GM12878 (cell line): Measurements from ENCODE around the gene CNDP1. TPM values are rescaled to one million over a fixed set of nuclear protein-coding genes. Genes with fewer than 3 reads are reported as not detected.

Source experiments
- ATAC-seq: fragments of 200-7000 bp; cut with Tn5 transposase; 3 replicates; pipeline ENCODE4 v1.9.1; 2020; ENCODE audit warnings: mild to moderate bottlenecking, moderate library complexity
- BruUV-seq: library from RNA; stranded (reverse); fragments of 400-500 nt; replicated peaks from 2 replicates; lab custom pipeline; 2021; lab: Mats Ljungman, UMichigan
- CTCF ChIA-PET: fragments of 300-600 bp; sonication (Branson Sonifier 250); formaldehyde crosslinking; extraction: SDS; loops from one replicate; lab custom pipeline; 2021; ENCODE audit warnings: inconsistent platforms; lab: Yijun Ruan, JAX
- POLR2A ChIA-PET: fragments of 350-600 bp; formaldehyde crosslinking; extraction: SDS; loops from one replicate; lab custom pipeline; 2021; ENCODE audit warnings: inconsistent platforms; lab: Charles Lee
- RAD21 ChIA-PET: fragments of 300-600 bp; sonication (Branson Sonifier 250); formaldehyde crosslinking; loops from one replicate; lab custom pipeline; 2023; ENCODE audit warnings: antibody characterized with exemption; ENCODE audit not compliant: unreplicated experiment; lab: Charles Lee
- SMC1A ChIA-PET: fragments of 300-600 bp; sonication (Branson Sonifier 250); formaldehyde crosslinking; loops from one replicate; lab custom pipeline; 2023; ENCODE audit not compliant: unreplicated experiment, uncharacterized antibody; lab: Charles Lee
- DNase-seq: peaks from one replicate; pipeline ENCODE4 v3.0.0-alpha.2; 2011; ENCODE audit warnings: low read depth, low spot score
- FAIRE-seq: peaks from 3 replicates; lab custom pipeline; 2011; peaks lifted over from hg19 to GRCh38; lab: Jason Lieb, UNC
- H2AFZ ChIP-seq: 2 replicates; pipeline ENCODE4 v1.6.0; 2011; ENCODE audit warnings: low read depth, low read length, control low read depth; ENCODE audit not compliant: control insufficient read depth
- H3K27ac ChIP-seq: 2 replicates; pipeline ENCODE4 v1.5.1; 2011; ENCODE audit warnings: control low read depth; ENCODE audit not compliant: control insufficient read depth, insufficient read depth
- H3K27me3 ChIP-seq, 2 experiments: replicated peaks in 1 of 2; 2 replicates each; pipeline versions ENCODE4 v1.6.0 to v1.6.1; 2011; ENCODE audit warnings: low read length in 1 of 2; ENCODE audit not compliant: control insufficient read depth in 2 of 2, insufficient read depth in 2 of 2
- H3K36me3 ChIP-seq, 2 experiments: 2 replicates each; pipeline ENCODE4 v1.5.1; 2011; ENCODE audit warnings: low read length in 1 of 2; ENCODE audit not compliant: control insufficient read depth in 2 of 2, insufficient read depth in 2 of 2
- H3K4me1 ChIP-seq: 2 replicates; pipeline ENCODE4 v1.6.1; 2011; ENCODE audit warnings: mild to moderate bottlenecking, low read length, moderate library complexity, mixed read lengths; ENCODE audit not compliant: control insufficient read depth, insufficient read depth
- H3K4me2 ChIP-seq: 2 replicates; pipeline ENCODE4 v1.6.0; 2011; ENCODE audit warnings: control low read depth; ENCODE audit not compliant: control insufficient read depth, insufficient read depth
- H3K4me3 ChIP-seq: fragments of 200-600 bp; sonication (generic); 2 replicates; pipeline ENCODE4 v1.5.1; 2016
- H3K79me2 ChIP-seq: 2 replicates; pipeline ENCODE4 v1.6.0; 2011; ENCODE audit warnings: low read length; ENCODE audit not compliant: control insufficient read depth, insufficient read depth
- H3K9ac ChIP-seq: 2 replicates; pipeline ENCODE4 v1.8.0; 2011; ENCODE audit warnings: low read length, control low read depth, mixed read lengths; ENCODE audit not compliant: control insufficient read depth, insufficient read depth
- H3K9me3 ChIP-seq: replicated peaks from 3 replicates; pipeline ENCODE4 v1.5.1; 2011; ENCODE audit warnings: mild to moderate bottlenecking, low read length; ENCODE audit not compliant: control insufficient read depth, insufficient read depth
- H4K20me1 ChIP-seq: 2 replicates; pipeline ENCODE4 v1.6.0; 2011; ENCODE audit not compliant: control insufficient read depth, insufficient read depth
- HCFC1 ChIP-seq: fragments of 150-350 bp; IDR thresholded peaks from 2 replicates; pipeline ENCODE4 v1.6.1; 2014; ENCODE audit warnings: low read length
- NR2F1 ChIP-seq: fragments of 450-650 bp; conservative IDR thresholded peaks from 2 replicates; pipeline ENCODE4 v1.6.1; 2017; ENCODE audit warnings: mild to moderate bottlenecking
- POLR2A ChIP-seq: IDR thresholded peaks from 2 replicates; pipeline ENCODE4 v1.6.1; 2011; ENCODE audit warnings: low read depth, mild to moderate bottlenecking, low read length
- WGBS: methylation state at CpG from one replicate; pipeline ENCODE4 v1.1.6; 2016; ENCODE audit warnings: low lambda C conversion rate; ENCODE audit not compliant: insufficient replicate concordance, insufficient coverage; ENCODE audit errors: missing lambda C conversion rate; 5-methylcytosine and 5-hydroxymethylcytosine counted together
- in situ Hi-C: fragments of 300-500 bp; cut with MboI; formaldehyde crosslinking; loops from 9 replicates; pipeline ENCODE4 v1.14.3; 2018; ENCODE audit warnings: mixed read lengths
- intact Hi-C: fragments of 100-400 bp; cut with micrococcal nuclease; formaldehyde crosslinking; loops from one replicate; pipeline ENCODE4 v1.14.2; 2022; ENCODE audit not compliant: unreplicated experiment
- polyA plus RNA-seq, 11 experiments: library from polyadenylated mRNA; depleted of rRNA in 4 of 11; unstranded in 6 of 11; stranded (reverse) in 5 of 11; fragments of >200 nt; fragmentation: Nextera tagmentation in 4 of 11; fragmentation: Illumina TruSeq in 1 of 11; extraction: Ambion mirVana in 4 of 11; extraction: Trizol in 1 of 11; gene quantifications; 1 replicate in 1 of 11; 2 replicates in 10 of 11; pipeline versions ENCODE4 v1.2.1 to v1.2.3, GENCODE V29; 2011 to 2016; ENCODE audit warnings: inconsistent platforms in 2 of 11, missing spikeins in 2 of 11, low read depth in 1 of 11
- total RNA-seq, 4 experiments: library from RNA; depleted of rRNA in 3 of 4; stranded (reverse); fragments of >200 nt in 3 of 4; fragmentation: Illumina TruSeq in 1 of 4; extraction: Trizol in 1 of 4; gene quantifications; 2 replicates each; pipeline versions ENCODE4 v1.2.1 to v1.2.3, GENCODE V29; 2013 to 2021

Gene CNDP1
- total and polyA plus RNA-seq, 10 of the 15 experiments (the other 5 are each of a cell fraction or from before 2014, with no cell fraction given) = 0.04 to 0.05 TPM; not detected in 8

DNA sequence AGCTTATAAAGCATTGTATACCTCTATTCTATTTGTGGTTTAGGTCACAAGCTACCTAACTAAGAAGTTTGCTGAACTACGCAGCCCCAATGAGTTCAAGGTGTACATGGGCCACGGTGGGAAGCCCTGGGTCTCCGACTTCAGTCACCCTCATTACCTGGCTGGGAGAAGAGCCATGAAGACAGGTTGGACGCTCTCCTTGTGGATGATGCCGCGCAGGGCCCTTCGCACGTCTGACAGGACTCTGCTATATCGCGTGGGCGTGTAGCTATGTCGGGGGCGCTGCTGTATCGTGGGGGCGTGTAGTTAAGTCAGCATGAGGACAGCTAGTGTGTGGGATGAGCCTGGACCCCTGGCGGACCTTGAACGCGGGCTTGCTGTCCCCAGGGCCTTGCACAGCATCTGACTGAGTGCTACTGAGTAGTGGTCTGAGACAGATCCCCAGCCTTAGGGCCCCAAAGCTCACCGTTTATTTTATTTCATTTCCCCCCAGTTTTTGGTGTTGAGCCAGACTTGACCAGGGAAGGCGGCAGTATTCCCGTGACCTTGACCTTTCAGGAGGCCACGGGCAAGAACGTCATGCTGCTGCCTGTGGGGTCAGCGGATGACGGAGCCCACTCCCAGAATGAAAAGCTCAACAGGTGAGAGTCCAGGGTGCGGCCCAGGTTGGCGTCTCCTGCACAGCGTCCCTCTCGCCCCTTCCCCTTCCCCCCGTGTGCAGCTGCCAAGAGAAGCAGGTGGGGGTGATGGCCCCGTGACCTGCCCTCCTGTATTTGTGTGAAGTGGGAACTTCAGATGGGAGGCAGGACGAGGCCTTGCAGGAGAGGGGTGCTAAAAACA lies 15.6 kb upstream of the CNDP1 start:
- Histone ChIP-seq H3K36me3 (peaks cover 30 to 40% of the 10 kb centered on the region in 2 experiments), H3K4me1 (no peaks in the 10 kb centered on the region), H3K9ac (no peak overlapping the region), H3K4me2 (no peak overlapping the region), H3K4me3 (no peak overlapping the region), H3K27ac (no peak overlapping the region), H3K79me2 (no peaks in the 10 kb centered on the region), H3K9me3 (no peaks in the 10 kb centered on the region), H2AFZ (no peak overlapping the region), H4K20me1 (no peaks in the 10 kb centered on the region; the same call in 1 of the 2 replicates), H3K27me3 (no peaks in the 10 kb centered on the region)
- ChIA-PET CTCF (interaction anchor here (1.1 kb wide), 1 partner anchor 11 kb away, joined by 3 read pairs; no protein-coding TSS in a partner anchor), SMC1A (interaction anchor here (1.3 kb wide), 1 partner anchor 262 kb away, joined by 3 read pairs; no protein-coding TSS in a partner anchor), RAD21 (no interaction called here), POLR2A (no interaction called here)
- peak; percentile 46; the same call in 1 of the 2 replicates for TF ChIP-seq POLR2A
- no peak for TF ChIP-seq NR2F1
- 89% methylated on average over 31 of the region's 32 CpGs for WGBS
- in situ Hi-C loops (no loop called here), intact Hi-C loops (no loop called here)
- no peak for DNase-seq
- no TSS peak for BruUV-seq
- ATAC-seq = no peak
- no peak for FAIRE-seq

GRCh38 chr18:74519320-74520095 lies 14.8 kb upstream of the CNDP1 start:
- ATAC-seq = no peak
- intact Hi-C loops = no loop called here
- no peak overlapping the region for H2AFZ ChIP-seq
- no peaks in the 10 kb centered on the region for H3K9me3 ChIP-seq
- no peak for TF ChIP-seq HCFC1
- TF ChIP-seq POLR2A = 0 out of 2 replicates have a peak, but pooled peaks have one; percentile 42
- peaks cover 24 to 40% of the 10 kb centered on the region in 2 experiments for H3K36me3 ChIP-seq
- ChIA-PET CTCF (no interaction called here), RAD21 (no interaction called here), SMC1A (no interaction called here), POLR2A (no interaction called here)
- no peak overlapping the region for H3K4me3 ChIP-seq
- WGBS = 91% methylated on average over 18 of the region's 18 CpGs
- DNase-seq = no peak
- H3K4me2 ChIP-seq = no peak overlapping the region
- H3K4me1 ChIP-seq = no peaks in the 10 kb centered on the region
- no peaks in the 10 kb centered on the region for H3K27me3 ChIP-seq
- no peaks in the 10 kb centered on the region; the same call in 1 of the 2 replicates for H4K20me1 ChIP-seq
- no TSS peak for BruUV-seq
- in situ Hi-C loops = no loop called here
- no peak overlapping the region for H3K9ac ChIP-seq
- no peaks in the 10 kb centered on the region for H3K79me2 ChIP-seq
- no peak overlapping the region for H3K27ac ChIP-seq
- no peak for FAIRE-seq
